Tibial nerve (tissue), 3 donors: ENCODE results near the gene RPS8.

Source experiments
- CTCF ChIP-seq, 5 experiments: fragments of 200-600 bp in 3 of 5; fragments of 450-650 bp in 2 of 5; sonication (generic) in 3 of 5; IDR thresholded peaks; one replicate each; pipeline ENCODE4 v1.5.1; 2016 to 2019; ENCODE audit warnings: antibody characterized with exemption in 5 of 5, mild to moderate bottlenecking in 3 of 5, moderate library complexity in 2 of 5
- POLR2A ChIP-seq, 2 donors: fragments of 450-650 bp; IDR thresholded peaks; one replicate each; pipeline ENCODE4 v1.6.1; 2017; ENCODE audit warnings: antibody characterized with exemption in 2 of 2, mild to moderate bottlenecking in 2 of 2, moderate library complexity in 2 of 2

GRCh38 chr1:44780583-44781121 is 5.3 kb downstream of the RPS8 start:
- TF ChIP-seq CTCF (IDR thresholded peaks at IDR 0.05) (no peak), POLR2A (IDR thresholded peaks at IDR 0.05) (no peak)
